ENCODE data around the gene AK4.
A peak's percentile ranks its signal among the peaks of the same experiment; 100 is the strongest.

AK4 gene

GRCh38 chr1:65254320-65255034 is 106.5 kb downstream of the AK4 start (continued):
- peak; percentile 93 for TF ChIP-seq SCRT2 (tag by site-specific recombination; IDR thresholded peaks at IDR 0.05)
- peak; percentile 49 for TF ChIP-seq PATZ1 (tag by site-specific recombination; IDR thresholded peaks at IDR 0.05)
- TF ChIP-seq ATF2 (tag by site-specific recombination; IDR thresholded peaks at IDR 0.05; ENCODE audit: low read depth): no peak
- TF ChIP-seq ZNF2 (tag by site-specific recombination; IDR thresholded peaks at IDR 0.05): 0 out of 2 replicates have a peak, but pooled peaks have one; percentile 44
- TF ChIP-seq PRDM10 (tag by site-specific recombination; IDR thresholded peaks at IDR 0.05): peak; percentile 94
- peak; percentile 93 for TF ChIP-seq ZBTB26 (tag by site-specific recombination; optimal IDR thresholded peaks at IDR 0.05)
- TF ChIP-seq ZNF501 (tag by site-specific recombination; IDR thresholded peaks at IDR 0.05): peak; percentile 30; the same call in 1 of the 2 replicates
- peak; percentile 59 for TF ChIP-seq ZBTB48 (tag by site-specific recombination; IDR thresholded peaks at IDR 0.05)

- ChIA-PET CTCF (interaction anchor here (0.6 to 1.5 kb wide), 4 partner anchors 12 to 204 kb away, joined by 3 to 6 read pairs (median 4); no protein-coding TSS in a partner anchor), POLR2A (interaction anchor here (0.5 to 2.2 kb wide), 7 partner anchors 8 to 165 kb away, joined by 3 to 9 read pairs (median 6); partner anchors contain the start of genes DNAJC6, LEPR and LEPROT)
- peak overlapping the region; percentile 57; the same call in 1 of the 2 replicates for H3K27ac ChIP-seq (ENCODE audit: extremely low read depth, low read depth, low read length)
- H3K4me1 ChIP-seq (ENCODE audit: control insufficient read depth, insufficient read depth, low read length): no peaks in the 10 kb centered on the region
- H3K9me3 ChIP-seq (ENCODE audit: control insufficient read depth, insufficient read depth, low read depth, low read length): no peaks in the 10 kb centered on the region
- H3K36me3 ChIP-seq (ENCODE audit: control insufficient read depth in 2 of 2, insufficient read depth in 1 of 2, low read length in 2 of 2): no peaks in the 10 kb centered on the region
- peak overlapping the region; percentile 74 for H3K4me3 ChIP-seq (ENCODE audit: low read depth, low read length)
- no peak for TF ChIP-seq ZNF791 (tag by site-specific recombination; IDR thresholded peaks at IDR 0.05)
- no peak for TF ChIP-seq ZNF449 (tag by site-specific recombination; IDR thresholded peaks at IDR 0.05)
- TF ChIP-seq ZNF175 (tag by site-specific recombination; IDR thresholded peaks at IDR 0.05): no peak
- TF ChIP-seq ZNF184 (tag by site-specific recombination; IDR thresholded peaks at IDR 0.05): no peak
- TF ChIP-seq ZNF174 (tag by site-specific recombination; IDR thresholded peaks at IDR 0.05): no peak
- TF ChIP-seq ZBTB17 (tag by site-specific recombination; IDR thresholded peaks at IDR 0.05): peak; percentile 88; the same call in 1 of the 2 replicates
- TF ChIP-seq ZNF501 (tag by site-specific recombination; IDR thresholded peaks at IDR 0.05): peak; percentile 14; the same call in 1 of the 2 replicates
- no peak for TF ChIP-seq SP7 (tag by site-specific recombination; IDR thresholded peaks at IDR 0.05)
- no peak for TF ChIP-seq WT1 (tag by site-specific recombination; IDR thresholded peaks at IDR 0.05)
- TF ChIP-seq SP2 (tag by site-specific recombination; IDR thresholded peaks at IDR 0.05): no peak; the same call in 1 of the 2 replicates
- TF ChIP-seq PATZ1 (tag by site-specific recombination; IDR thresholded peaks at IDR 0.05): no peak
- no peak for TF ChIP-seq ZNF629 (tag by site-specific recombination; IDR thresholded peaks at IDR 0.05)
- no peak for TF ChIP-seq ZNF624 (tag by site-specific recombination; IDR thresholded peaks at IDR 0.05)
- peak; percentile 57 for TF ChIP-seq ZNF600 (tag by site-specific recombination; IDR thresholded peaks at IDR 0.05)
- TF ChIP-seq KLF9 (tag by site-specific recombination; IDR thresholded peaks at IDR 0.05; ENCODE audit: low read depth): no peak
- TF ChIP-seq GLIS1 (tag by site-specific recombination; IDR thresholded peaks at IDR 0.05): no peak
These were observed 107.1 kb downstream of the AK4 start for GRCh38 chr1:65255035-65255655.

Measured in HEK293 (cell line).